ENCODE measurements around the gene AQP12B. TPM values are rescaled to one million over a fixed set of nuclear protein-coding genes. Genes with fewer than 3 reads are reported as not detected.

Gene AQP12B
- total RNA-seq, 3 donors from 2014 or later = not detected

DNA sequence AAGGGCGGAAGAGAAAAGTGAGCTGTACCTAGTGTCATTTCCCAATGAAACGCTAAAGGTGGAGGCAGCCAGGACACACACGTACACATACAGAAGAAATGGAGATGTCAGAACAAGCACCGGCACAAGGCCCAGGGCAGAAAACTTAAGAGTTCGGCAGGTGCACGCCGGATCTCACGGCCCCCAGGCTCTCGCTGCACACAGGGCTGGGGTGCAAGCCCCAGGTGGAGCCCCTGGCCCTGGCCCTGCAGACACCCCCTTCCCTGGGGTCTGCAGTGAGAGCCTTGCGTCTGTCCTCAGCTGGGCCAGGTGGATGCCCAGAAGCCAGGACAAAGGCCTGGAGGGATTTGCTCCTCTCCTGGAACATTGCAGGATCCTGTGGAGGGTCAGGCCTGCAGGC is 45.7 kb upstream of the AQP12B start:
- TF ChIP-seq POLR2A (IDR thresholded peaks at IDR 0.05) (no peak), POLR2AphosphoS5 (IDR thresholded peaks at IDR 0.05) (no peak)
- TF ChIP-seq, protein P1, sequence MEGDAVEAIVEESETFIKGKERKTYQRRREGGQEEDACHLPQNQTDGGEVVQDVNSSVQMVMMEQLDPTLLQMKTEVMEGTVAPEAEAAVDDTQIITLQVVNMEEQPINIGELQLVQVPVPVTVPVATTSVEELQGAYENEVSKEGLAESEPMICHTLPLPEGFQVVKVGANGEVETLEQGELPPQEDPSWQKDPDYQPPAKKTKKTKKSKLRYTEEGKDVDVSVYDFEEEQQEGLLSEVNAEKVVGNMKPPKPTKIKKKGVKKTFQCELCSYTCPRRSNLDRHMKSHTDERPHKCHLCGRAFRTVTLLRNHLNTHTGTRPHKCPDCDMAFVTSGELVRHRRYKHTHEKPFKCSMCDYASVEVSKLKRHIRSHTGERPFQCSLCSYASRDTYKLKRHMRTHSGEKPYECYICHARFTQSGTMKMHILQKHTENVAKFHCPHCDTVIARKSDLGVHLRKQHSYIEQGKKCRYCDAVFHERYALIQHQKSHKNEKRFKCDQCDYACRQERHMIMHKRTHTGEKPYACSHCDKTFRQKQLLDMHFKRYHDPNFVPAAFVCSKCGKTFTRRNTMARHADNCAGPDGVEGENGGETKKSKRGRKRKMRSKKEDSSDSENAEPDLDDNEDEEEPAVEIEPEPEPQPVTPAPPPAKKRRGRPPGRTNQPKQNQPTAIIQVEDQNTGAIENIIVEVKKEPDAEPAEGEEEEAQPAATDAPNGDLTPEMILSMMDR (IDR thresholded peaks at IDR 0.05) = no peak
- no peaks in the 10 kb centered on the region for H3K4me1 ChIP-seq
- no peaks in the 10 kb centered on the region for H3K36me3 ChIP-seq
- H3K27me3 ChIP-seq = peaks cover 0 to 26% of the 10 kb centered on the region in 2 donors
- H3K9me3 ChIP-seq = no peaks in the 10 kb centered on the region
- intact Hi-C loops (cut with DNase I; ENCODE audit: low total_unique reads) = no loop called here
- no peak overlapping the region for H3K27ac ChIP-seq
- H3K4me3 ChIP-seq = no peak overlapping the region
- DNase-seq (ENCODE audit: low spot score in 2 of 2) = no peak

DNA sequence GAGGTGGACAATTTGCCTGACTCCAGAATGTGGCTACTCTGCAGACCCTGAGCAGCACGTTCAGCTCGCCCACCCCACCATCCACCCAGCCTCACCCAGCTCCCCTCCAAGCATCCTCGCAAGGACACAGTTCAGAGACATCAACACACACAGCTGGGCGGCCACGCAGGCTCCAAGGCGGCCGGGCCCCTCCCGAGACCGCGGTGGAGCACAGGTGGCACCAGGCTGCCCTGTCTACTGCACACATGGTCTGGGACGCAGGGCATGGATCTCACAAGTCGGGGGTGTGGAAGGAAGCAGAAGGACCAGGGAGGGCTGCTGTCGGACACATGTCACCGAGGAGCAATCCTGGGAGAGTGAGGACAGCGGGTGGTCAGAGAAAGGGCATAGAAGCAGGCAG is 45.2 kb upstream of the AQP12B start:
- Histone ChIP-seq H3K36me3 (no peaks in the 10 kb centered on the region), H3K27me3 (peaks cover 0 to 22% of the 10 kb centered on the region in 2 donors), H3K27ac (no peak overlapping the region), H3K4me1 (no peaks in the 10 kb centered on the region), H3K4me3 (no peak overlapping the region), H3K9me3 (no peaks in the 10 kb centered on the region)
- intact Hi-C loops (cut with DNase I; ENCODE audit: low total_unique reads) = no loop called here
- no peak for DNase-seq (ENCODE audit: low spot score in 2 of 2)
- TF ChIP-seq, protein P1 (IDR thresholded peaks at IDR 0.05) = no peak
- TF ChIP-seq POLR2AphosphoS5 (IDR thresholded peaks at IDR 0.05) (no peak), POLR2A (IDR thresholded peaks at IDR 0.05) (no peak)

DNA sequence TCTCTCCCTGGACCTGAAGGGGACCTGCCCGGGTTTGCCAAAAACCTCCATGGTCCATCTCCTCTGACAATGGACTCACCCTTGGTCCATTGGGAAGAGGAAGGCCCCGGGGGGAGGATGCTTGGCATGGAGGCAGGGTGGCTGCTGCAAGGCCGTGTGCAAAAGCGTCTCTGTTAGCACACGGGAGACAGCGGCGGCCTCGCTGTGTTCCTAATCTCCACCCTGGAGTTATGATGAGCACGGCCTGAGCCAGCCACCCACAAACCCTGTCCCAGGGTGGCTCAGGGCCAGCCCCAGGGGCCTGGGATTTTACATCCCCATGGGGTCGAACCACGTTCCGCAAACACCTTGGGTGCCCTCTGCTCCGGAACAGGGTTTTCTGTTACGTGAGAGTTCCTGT is 44.8 kb upstream of the AQP12B start:
- intact Hi-C loops (cut with DNase I; ENCODE audit: low total_unique reads) = no loop called here
- DNase-seq (ENCODE audit: low spot score in 2 of 2) = no peak
- Histone ChIP-seq H3K27ac (no peak overlapping the region), H3K4me1 (no peaks in the 10 kb centered on the region), H3K36me3 (no peaks in the 10 kb centered on the region), H3K4me3 (no peak overlapping the region), H3K27me3 (peaks cover 0 to 22% of the 10 kb centered on the region in 2 donors), H3K9me3 (no peaks in the 10 kb centered on the region)
- TF ChIP-seq POLR2AphosphoS5 (IDR thresholded peaks at IDR 0.05) (no peak), POLR2A (IDR thresholded peaks at IDR 0.05) (no peak)
- TF ChIP-seq, protein P1 (IDR thresholded peaks at IDR 0.05) = no peak

DNA sequence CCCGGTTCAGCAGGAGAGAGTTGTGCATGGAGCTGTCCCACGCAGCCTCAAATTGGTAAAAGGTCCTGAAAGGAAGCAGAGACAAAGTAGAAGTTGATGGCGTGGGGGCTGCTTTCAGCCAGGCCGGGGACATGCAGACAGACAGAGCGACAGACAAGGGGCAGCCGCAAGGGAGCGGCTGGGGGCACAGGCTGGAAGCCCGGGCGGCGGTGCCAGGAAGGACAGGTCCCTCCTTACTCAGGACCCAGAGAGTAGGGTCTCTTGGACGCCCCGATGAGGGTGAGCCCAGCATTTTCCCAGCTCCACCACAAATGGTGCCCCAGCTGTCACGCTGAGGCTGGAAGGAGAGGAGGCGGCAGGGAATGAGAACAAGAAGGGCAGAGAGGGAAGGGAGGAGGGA is 44.2 kb upstream of the AQP12B start:
- H3K36me3 ChIP-seq = no peaks in the 10 kb centered on the region
- no peak overlapping the region for H3K4me3 ChIP-seq
- no peak for TF ChIP-seq POLR2AphosphoS5 (IDR thresholded peaks at IDR 0.05)
- TF ChIP-seq, protein P1 (IDR thresholded peaks at IDR 0.05) = no peak
- TF ChIP-seq POLR2A (IDR thresholded peaks at IDR 0.05) = no peak
- H3K27me3 ChIP-seq = peaks cover 0 to 22% of the 10 kb centered on the region in 2 donors
- DNase-seq (ENCODE audit: low spot score in 2 of 2) = no peak
- intact Hi-C loops (cut with DNase I; ENCODE audit: low total_unique reads) = no loop called here
- no peak overlapping the region for H3K27ac ChIP-seq
- H3K9me3 ChIP-seq = no peaks in the 10 kb centered on the region
- H3K4me1 ChIP-seq = no peaks in the 10 kb centered on the region

DNA sequence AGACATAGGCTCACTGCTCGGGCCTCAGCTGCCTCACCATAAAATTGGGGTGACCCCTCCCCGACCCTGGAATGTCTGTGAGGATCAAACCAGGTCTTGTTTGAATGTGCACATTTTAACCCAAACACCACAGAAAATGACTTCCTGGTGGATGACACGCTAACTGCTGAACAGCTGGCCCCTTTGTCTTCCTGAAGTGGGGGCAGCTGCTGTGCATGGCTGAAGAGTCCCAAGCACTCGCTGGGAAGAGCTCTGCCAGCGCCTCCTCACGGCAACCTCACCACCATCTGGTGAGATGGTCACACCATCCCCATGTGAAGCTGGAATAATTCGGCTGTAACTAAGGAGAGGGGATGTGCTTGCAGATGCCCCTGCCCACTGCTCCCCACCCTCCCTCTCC is 43.0 kb upstream of the AQP12B start:
- TF ChIP-seq, protein P1 (IDR thresholded peaks at IDR 0.05) = no peak
- TF ChIP-seq POLR2AphosphoS5 (IDR thresholded peaks at IDR 0.05) (no peak), POLR2A (IDR thresholded peaks at IDR 0.05) (no peak)
- intact Hi-C loops (cut with DNase I; ENCODE audit: low total_unique reads) = no loop called here
- peaks cover 0 to 14% of the 10 kb centered on the region in 2 donors for H3K27me3 ChIP-seq
- H3K9me3 ChIP-seq = no peaks in the 10 kb centered on the region
- no peak for DNase-seq (ENCODE audit: low spot score in 2 of 2)
- no peaks in the 10 kb centered on the region for H3K36me3 ChIP-seq
- H3K4me3 ChIP-seq = no peak overlapping the region
- no peaks in the 10 kb centered on the region for H3K4me1 ChIP-seq
- no peak overlapping the region for H3K27ac ChIP-seq
